Suppressor macrophage treated with lipopolysaccharide for 4 hours (primary cell): ENCODE measurements around the gene ZKSCAN2.

Experiments
- DNase-seq: peaks from one replicate; pipeline ENCODE4 v3.0.0-alpha.2; 2020

Gene ZKSCAN2

GRCh38 chr16:25257470-25257955 is at the start of gene ZKSCAN2:
Gene ZKSCAN2, minus strand, starts transcription at chr16:25257845. Its CDS starts 718 bp downstream, at chr16:25257127.
- peak; percentile 95 for DNase-seq

GRCh38 chr16:25299792-25300590 is 42.3 kb upstream of the ZKSCAN2 start:
- no peak for DNase-seq

- DNase-seq: no peak
Measured at GRCh38 chr16:25298165-25298872, 40.7 kb upstream of the ZKSCAN2 start.

- no peak for DNase-seq
Measured at GRCh38 chr16:25297151-25297787, 39.6 kb upstream of the ZKSCAN2 start.

- no peak for DNase-seq
Measured at GRCh38 chr16:25291580-25291979, 33.9 kb upstream of the ZKSCAN2 start.

GRCh38 chr16:25289466-25289865 is 31.8 kb upstream of the ZKSCAN2 start:
- no peak for DNase-seq

- no peak for DNase-seq
Measured at GRCh38 chr16:25279491-25279890, 21.8 kb upstream of the ZKSCAN2 start.

GRCh38 chr16:25271421-25271820 is 13.8 kb upstream of the ZKSCAN2 start:
- DNase-seq: no peak

- DNase-seq: no peak
Measured at GRCh38 chr16:25270577-25270976, 12.9 kb upstream of the ZKSCAN2 start.

GRCh38 chr16:25269879-25270278 is 12.2 kb upstream of the ZKSCAN2 start:
- no peak for DNase-seq

- no peak for DNase-seq
Measured at GRCh38 chr16:25265968-25266367, 8.3 kb upstream of the ZKSCAN2 start.

- no peak for DNase-seq
Measured at GRCh38 chr16:25264597-25264996, 7.0 kb upstream of the ZKSCAN2 start.

GRCh38 chr16:25260416-25260815 is 2.8 kb upstream of the ZKSCAN2 start:
- peak; percentile 40 for DNase-seq

GRCh38 chr16:25258861-25259179 is 1.2 kb upstream of the ZKSCAN2 start:
- no peak for DNase-seq

- DNase-seq: peak; percentile 86
Measured at GRCh38 chr16:25257956-25258860, 563 bp upstream of the ZKSCAN2 start.

GRCh38 chr16:25256695-25257469 is 763 bp downstream of the ZKSCAN2 start:
- DNase-seq: peak; percentile 8

GRCh38 chr16:25253322-25253721 is 4.3 kb downstream of the ZKSCAN2 start:
- no peak for DNase-seq

GRCh38 chr16:25250467-25250866 is 7.2 kb downstream of the ZKSCAN2 start:
- DNase-seq: no peak

- no peak for DNase-seq
Measured at GRCh38 chr16:25235991-25236390, 21.7 kb downstream of the ZKSCAN2 start.

GRCh38 chr16:25228372-25228771 is 29.3 kb downstream of the ZKSCAN2 start:
- no peak for DNase-seq

GRCh38 chr16:25224731-25225319 is 32.8 kb downstream of the ZKSCAN2 start:
- no peak for DNase-seq
